NCI-H2107 treated with DMSO at 0.1 percent for 48 hours (cell line): Measurements from ENCODE around the gene NEDD4L.
"Not testable (repeated sequence)": the region's sequence is repeated elsewhere in the genome, so short reads cannot be mapped to it uniquely, and the experiment has no call there.

Experiments used
- DNase-seq: peaks from one replicate; lab custom pipeline; 2025; ENCODE audit not compliant: unreplicated experiment; lab: John Stamatoyannopoulos, UW

Gene NEDD4L

GRCh38 chr18:58043491-58044369 lies at the start of gene NEDD4L:
Gene NEDD4L, plus strand, starts transcription at chr18:58044226. Its CDS starts 435 bp downstream, at chr18:58044661.
- DNase-seq, result peak; percentile 83

GRCh38 chr18:57995331-57995730 lies 48.7 kb upstream of the NEDD4L start:
- DNase-seq, result no peak

- DNase-seq, result not testable (repeated sequence)
Measured at GRCh38 chr18:57996894-57997293, 47.1 kb upstream of the NEDD4L start.

GRCh38 chr18:57997820-57998219 lies 46.2 kb upstream of the NEDD4L start:
- no peak for DNase-seq

GRCh38 chr18:57998461-57998860 lies 45.6 kb upstream of the NEDD4L start:
- no peak for DNase-seq

- peak; percentile 34 for DNase-seq
Measured at GRCh38 chr18:58004317-58004716, 39.7 kb upstream of the NEDD4L start.

- DNase-seq, result no peak
Measured at GRCh38 chr18:58005011-58005410, 39.0 kb upstream of the NEDD4L start.

GRCh38 chr18:58005885-58006523 lies 38.0 kb upstream of the NEDD4L start:
- DNase-seq, result no peak

GRCh38 chr18:58009166-58009565 lies 34.9 kb upstream of the NEDD4L start:
- DNase-seq, result no peak

GRCh38 chr18:58010265-58010664 lies 33.8 kb upstream of the NEDD4L start:
- no peak for DNase-seq

GRCh38 chr18:58012356-58012755 lies 31.7 kb upstream of the NEDD4L start:
- no peak for DNase-seq

GRCh38 chr18:58013241-58014211 lies 30.5 kb upstream of the NEDD4L start:
- DNase-seq, result no peak

GRCh38 chr18:58015065-58015780 lies 28.8 kb upstream of the NEDD4L start:
- DNase-seq, result no peak

- no peak for DNase-seq
Measured at GRCh38 chr18:58017267-58017666, 26.8 kb upstream of the NEDD4L start.

- DNase-seq, result no peak
Measured at GRCh38 chr18:58020567-58021107, 23.4 kb upstream of the NEDD4L start.

GRCh38 chr18:58021504-58021903 lies 22.5 kb upstream of the NEDD4L start:
- DNase-seq, result no peak

GRCh38 chr18:58023108-58023507 lies 20.9 kb upstream of the NEDD4L start:
- no peak for DNase-seq

- no peak for DNase-seq
Measured at GRCh38 chr18:58024139-58024538, 19.9 kb upstream of the NEDD4L start.

GRCh38 chr18:58025205-58025604 lies 18.8 kb upstream of the NEDD4L start:
- DNase-seq, result no peak

GRCh38 chr18:58025733-58026132 lies 18.3 kb upstream of the NEDD4L start:
- DNase-seq, result no peak
